GM12878 (cell line): ENCODE data around the gene LASP1. TPM values are rescaled to one million over a fixed set of nuclear protein-coding genes. Genes with fewer than 3 reads are reported as not detected.

Experiments used
- ATF3 ChIP-seq: IDR thresholded peaks from 2 replicates; pipeline ENCODE4 v1.6.1; 2011; ENCODE audit warnings: low read depth, mild to moderate bottlenecking, low read length, moderate library complexity, borderline replicate concordance; ENCODE audit errors: extremely low read depth
- CBFB ChIP-seq: IDR thresholded peaks from 2 replicates; pipeline ENCODE4 v1.6.1; 2016; ENCODE audit warnings: antibody characterized with exemption, low read depth
- CUX1 ChIP-seq: IDR thresholded peaks from 2 replicates; pipeline ENCODE4 v1.6.1; 2012; ENCODE audit warnings: improper control_type of control experiment, low read depth, low read length; ENCODE audit not compliant: insufficient replicate concordance
- GATAD2B ChIP-seq: fragments of 450-650 bp; conservative IDR thresholded peaks from 2 replicates; pipeline ENCODE4 v1.6.1; 2017; ENCODE audit warnings: low read depth, mild to moderate bottlenecking, moderate library complexity
- JUNB ChIP-seq: IDR thresholded peaks from 2 replicates; pipeline ENCODE4 v1.6.1; 2016; ENCODE audit warnings: antibody characterized with exemption, mild to moderate bottlenecking
- KDM1A ChIP-seq: fragments of 200-600 bp; sonication (generic); IDR thresholded peaks from 2 replicates; pipeline ENCODE4 v1.6.1; 2016; ENCODE audit warnings: borderline replicate concordance
- MTA3 ChIP-seq: IDR thresholded peaks from 2 replicates; pipeline ENCODE4 v1.6.1; 2012; ENCODE audit warnings: low read length, inconsistent platforms, borderline replicate concordance
- MYC ChIP-seq: IDR thresholded peaks from 2 replicates; pipeline ENCODE4 v1.6.1; 2011; ENCODE audit warnings: mild to moderate bottlenecking, low read length, moderate library complexity, inconsistent platforms; ENCODE audit not compliant: insufficient read depth, insufficient replicate concordance, insufficient read length, severe bottlenecking
- NFIC ChIP-seq: IDR thresholded peaks from 2 replicates; pipeline ENCODE4 v1.6.1; 2012; ENCODE audit warnings: low read depth, mild to moderate bottlenecking, inconsistent platforms, low read length, moderate library complexity
- NFYB ChIP-seq: IDR thresholded peaks from 2 replicates; pipeline ENCODE4 v1.6.1; 2011; ENCODE audit warnings: low read depth, mild to moderate bottlenecking, low read length, improper control_type of control experiment, moderate library complexity; ENCODE audit not compliant: insufficient read depth
- RBBP5 ChIP-seq: fragments of 200-600 bp; sonication (generic); conservative IDR thresholded peaks from 2 replicates; pipeline ENCODE4 v1.6.1; 2016
- SKIL ChIP-seq: fragments of 450-650 bp; IDR thresholded peaks from 2 replicates; pipeline ENCODE4 v1.6.1; 2017; ENCODE audit warnings: mild to moderate bottlenecking, low read depth, inconsistent platforms; ENCODE audit not compliant: poor library complexity, severe bottlenecking
- STAT1 ChIP-seq: fragments of 450-650 bp; conservative IDR thresholded peaks from 2 replicates; pipeline ENCODE4 v1.6.1; 2014; ENCODE audit warnings: antibody characterized with exemption, mild to moderate bottlenecking
- ZBTB11 ChIP-seq: fragments of 450-650 bp; formaldehyde crosslinking; IDR thresholded peaks from 2 replicates; pipeline ENCODE4 v1.5.0; 2022; ENCODE audit warnings: mild to moderate bottlenecking, missing genetic modification characterization
- ZBTB33 ChIP-seq: fragments of 450-650 bp; IDR thresholded peaks from 2 replicates; pipeline ENCODE4 v1.6.1; 2017; ENCODE audit warnings: mild to moderate bottlenecking
- polyA plus RNA-seq, 11 experiments: library from polyadenylated mRNA; depleted of rRNA in 4 of 11; unstranded in 6 of 11; stranded (reverse) in 5 of 11; fragments of >200 nt; fragmentation: Nextera tagmentation in 4 of 11; fragmentation: Illumina TruSeq in 1 of 11; extraction: Ambion mirVana in 4 of 11; extraction: Trizol in 1 of 11; gene quantifications; 1 replicate in 1 of 11; 2 replicates in 10 of 11; pipeline versions ENCODE4 v1.2.1 to v1.2.3, GENCODE V29; 2011 to 2016; ENCODE audit warnings: inconsistent platforms in 2 of 11, missing spikeins in 2 of 11, low read depth in 1 of 11
- total RNA-seq, 4 experiments: library from RNA; depleted of rRNA in 3 of 4; stranded (reverse); fragments of >200 nt in 3 of 4; fragmentation: Illumina TruSeq in 1 of 4; extraction: Trizol in 1 of 4; gene quantifications; 2 replicates each; pipeline versions ENCODE4 v1.2.1 to v1.2.3, GENCODE V29; 2013 to 2021

LASP1 gene
- total and polyA plus RNA-seq, 10 of the 15 experiments (the other 5 are each of a cell fraction or from before 2014, with no cell fraction given), result 21.0 to 114 (median 59.3) TPM

GRCh38 chr17:38824899-38825761, 44.7 kb upstream of the LASP1 start, which contains the start of gene CWC25 (continued):
- TF ChIP-seq ZBTB11 (CRISPR knock-in tag) (no peak), MTA3 (no peak), GATAD2B (peak; percentile 61; the same call in 1 of the 2 replicates), SKIL (no peak), JUNB (no peak), KDM1A (no peak), ZBTB33 (no peak), CBFB (peak; percentile 75; the same call in 1 of the 2 replicates), STAT1 (peak; percentile 90), NFIC (peak; percentile 33; the same call in 1 of the 2 replicates), RBBP5 (no peak), CUX1 (no peak), NFYB (no peak), ATF3 (peak; percentile 100), MYC (no peak)
